ENCODE measurements around the gene PANK1.

GRCh38 chr10:89627830-89628229, 17.2 kb downstream of the PANK1 start:
- no peak for TF ChIP-seq CTCF (IDR thresholded peaks at IDR 0.05; ENCODE audit: low read length)
- TF ChIP-seq EZH2 (IDR thresholded peaks at IDR 0.05; ENCODE audit: borderline replicate concordance, low read length) = no peak

Measured in OCI-LY1 (cell line).